Fibroblast of gingiva (primary cell): Measurements from ENCODE around the gene BRMS1L.

Experiments used
- DNase-seq: peaks from one replicate; pipeline ENCODE4 v3.0.0-alpha.2; 2011; ENCODE audit warnings: low read depth

Gene BRMS1L

GRCh38 chr14:35866595-35867279 is 40.6 kb downstream of the BRMS1L start:
- DNase-seq, result no peak

DNA sequence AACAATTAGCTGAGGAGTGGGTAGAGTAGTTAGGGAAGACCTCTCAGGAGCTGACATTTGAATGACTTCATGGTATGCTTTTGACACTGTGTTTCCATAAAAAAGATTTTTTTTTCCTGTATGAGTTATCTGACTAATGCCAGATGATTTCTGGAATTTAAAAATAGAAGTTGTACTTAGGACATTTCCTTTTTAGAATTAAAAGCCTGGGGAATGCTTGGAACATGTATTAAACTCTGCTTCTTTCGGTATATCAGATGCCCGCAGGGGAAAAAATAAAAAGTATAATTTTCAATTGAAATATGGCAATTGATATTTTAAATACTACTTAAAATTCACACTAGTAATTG is 41.1 kb downstream of the BRMS1L start:
- DNase-seq, result no peak

- peak; percentile 6 for DNase-seq
These were observed 49.2 kb downstream of the BRMS1L start for GRCh38 chr14:35875296-35875695.

GRCh38 chr14:35877276-35877675 is 51.1 kb downstream of the BRMS1L start:
- DNase-seq, result no peak

- DNase-seq, result peak; percentile 85
These were observed 52.4 kb downstream of the BRMS1L start for GRCh38 chr14:35878272-35879150.

GRCh38 chr14:35879151-35879648 is 53.1 kb downstream of the BRMS1L start:
- peak; percentile 27 for DNase-seq

GRCh38 chr14:35879654-35880249 is 53.6 kb downstream of the BRMS1L start:
- DNase-seq, result no peak

- no peak for DNase-seq
These were observed 55.1 kb downstream of the BRMS1L start for GRCh38 chr14:35881280-35881679.

GRCh38 chr14:35883677-35884293 is 57.6 kb downstream of the BRMS1L start:
- DNase-seq, result peak; percentile 25

DNA sequence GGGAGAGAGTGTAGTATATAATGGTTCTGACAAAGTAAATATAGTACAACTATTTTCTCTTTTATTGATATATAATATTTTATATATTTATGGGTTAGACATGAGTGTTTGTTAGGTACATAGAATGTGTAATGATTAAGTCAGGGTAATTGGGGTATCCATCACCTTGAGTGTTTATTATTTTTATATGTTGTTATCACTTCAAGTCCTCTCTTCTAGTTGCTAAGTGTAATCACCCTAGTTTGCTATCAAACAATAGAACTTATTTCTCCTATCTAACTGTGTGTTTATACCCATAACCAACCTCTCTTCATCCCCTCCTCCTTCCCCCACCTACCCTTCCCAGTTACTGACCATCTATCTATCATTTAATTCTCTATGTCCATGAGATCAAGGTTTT is 64.2 kb downstream of the BRMS1L start:
- DNase-seq, result no peak

GRCh38 chr14:35895256-35895655 is 69.1 kb downstream of the BRMS1L start:
- DNase-seq, result no peak

DNA sequence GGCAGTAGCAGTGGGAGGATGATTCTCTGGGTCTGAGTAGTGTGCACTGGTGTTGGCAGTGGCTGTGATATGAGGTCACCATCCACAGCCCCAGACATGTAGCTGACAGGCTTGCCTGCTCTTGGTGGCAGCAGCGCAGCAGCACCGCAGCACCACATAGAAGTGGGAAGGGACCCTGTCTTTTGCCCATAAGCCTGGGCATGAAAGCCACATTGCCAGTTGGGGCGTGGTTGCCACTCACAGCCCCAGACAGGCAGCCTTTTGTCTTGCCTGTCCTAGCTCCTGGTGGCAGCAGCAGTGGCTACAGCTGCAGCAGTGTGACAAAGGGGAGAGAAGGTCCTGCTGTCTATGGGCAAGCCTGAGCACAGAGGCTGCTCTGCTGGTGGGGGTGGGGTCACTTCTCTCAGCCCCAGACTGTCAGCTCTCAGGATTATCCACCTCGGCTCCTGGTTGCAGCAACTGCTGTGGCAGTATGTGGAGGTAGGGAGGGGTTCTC is 71.5 kb downstream of the BRMS1L start:
- no peak for DNase-seq

DNA sequence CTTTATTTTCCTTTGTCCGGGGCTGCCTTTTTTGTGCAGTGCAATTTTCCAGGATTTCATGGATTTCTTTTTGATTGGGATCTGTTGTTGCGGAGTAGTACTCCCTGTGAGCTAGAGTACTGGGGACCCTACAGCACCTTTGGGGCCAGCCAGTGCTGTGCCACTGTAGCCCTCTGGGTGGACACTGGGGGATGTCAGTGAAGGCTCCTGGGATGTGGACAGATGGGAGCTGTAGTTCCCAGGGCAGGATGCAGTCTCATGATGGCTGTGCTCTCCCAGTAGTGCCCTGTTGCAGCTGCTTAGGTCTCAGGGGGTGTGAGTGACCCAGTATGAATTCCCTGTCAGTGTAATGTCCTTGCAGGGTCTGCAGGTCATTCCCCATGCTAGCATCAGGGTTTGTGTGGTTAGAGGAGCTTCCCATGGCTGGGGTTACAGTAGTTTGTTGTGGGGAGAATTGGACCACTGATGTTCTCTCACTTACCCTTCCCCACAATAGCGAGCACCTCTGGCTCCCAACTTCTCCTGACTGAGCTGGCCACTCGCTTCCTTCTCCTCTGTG is 72.2 kb downstream of the BRMS1L start:
- no peak for DNase-seq

- no peak for DNase-seq
These were observed 74.6 kb downstream of the BRMS1L start for GRCh38 chr14:35900741-35901140.

DNA sequence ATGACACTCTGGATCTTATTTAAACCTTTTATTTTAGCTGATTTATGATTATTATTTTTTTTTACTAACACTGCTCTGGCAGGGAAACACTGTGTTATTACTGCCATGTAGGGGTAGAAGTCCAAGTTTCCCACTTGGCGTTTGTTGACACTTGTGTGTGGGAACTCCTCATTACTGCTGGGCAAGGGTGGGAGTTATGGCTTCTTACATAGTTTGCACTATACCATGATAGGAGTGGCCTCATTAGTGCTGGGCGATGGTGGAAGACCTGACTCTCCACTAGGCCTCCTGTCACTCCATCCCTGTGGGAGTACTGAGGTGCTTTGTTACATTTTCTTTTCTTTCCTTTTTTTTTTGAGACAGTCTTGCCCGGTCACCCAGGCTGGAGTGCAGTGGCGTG is 83.5 kb downstream of the BRMS1L start:
- DNase-seq, result no peak

DNA sequence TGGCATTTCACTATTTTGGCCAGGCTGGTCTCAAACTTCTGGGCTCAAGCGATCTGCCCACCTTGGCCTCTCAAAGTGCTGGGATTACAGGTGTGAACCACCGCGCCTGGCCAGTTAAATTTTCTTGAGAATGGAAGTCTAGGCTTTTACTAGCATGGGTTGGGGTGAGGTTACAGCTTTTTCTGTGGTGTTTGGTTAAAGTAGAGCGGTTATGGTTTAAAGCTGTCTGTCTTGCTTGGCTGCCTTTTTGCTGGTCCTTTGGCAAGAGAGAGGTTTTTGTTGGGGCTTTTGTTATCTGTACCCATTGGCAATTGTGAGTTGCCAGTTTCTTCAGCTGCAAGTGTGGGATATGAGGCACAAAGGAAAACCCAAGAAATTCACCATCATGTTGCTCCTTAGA is 84.1 kb downstream of the BRMS1L start:
- no peak for DNase-seq

- no peak for DNase-seq
These were observed 85.0 kb downstream of the BRMS1L start for GRCh38 chr14:35911097-35911496.

DNA sequence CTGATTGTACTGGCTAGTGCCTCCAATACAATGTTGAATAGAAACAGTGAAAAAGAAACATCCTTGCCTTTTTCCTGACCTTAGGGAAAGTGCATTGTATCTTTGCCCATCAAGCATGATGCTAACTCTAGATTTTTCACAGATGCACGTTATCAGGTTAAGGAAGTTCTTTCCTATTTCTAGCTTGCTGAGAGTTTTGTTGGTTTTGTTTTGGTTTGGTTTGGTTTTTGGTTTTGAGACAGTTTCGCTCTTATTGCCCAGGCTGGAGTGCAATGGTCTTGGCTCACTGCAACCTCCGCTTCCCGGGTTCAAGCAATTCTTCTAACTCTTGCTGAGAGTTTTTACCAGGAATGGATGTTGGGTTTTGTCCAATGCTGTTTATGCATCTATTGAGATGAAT is 89.0 kb downstream of the BRMS1L start:
- DNase-seq, result no peak

GRCh38 chr14:35915775-35916174 is 89.6 kb downstream of the BRMS1L start:
- DNase-seq, result no peak
